Activated B cell treated with CpG ODN at 0.5 μM for 24 hours (primary cell): ENCODE results near the gene PIRT. TPM values are rescaled to one million over a fixed set of nuclear protein-coding genes. Genes with fewer than 3 reads are reported as not detected.

Experiments used
- ATAC-seq: fragments of 200-7000 bp; cut with Tn5 transposase; one replicate; pipeline ENCODE4 v1.10.0; 2021; ENCODE audit warnings: low read depth, mild to moderate bottlenecking, moderate library complexity
- CTCF ChIA-PET: fragments of 350-600 bp; sonication (Branson Sonifier 250); formaldehyde crosslinking; loops from one replicate; lab custom pipeline; 2021; ENCODE audit warnings: antibody characterized with exemption; lab: Charles Lee
- POLR2A ChIA-PET: fragments of 350-600 bp; sonication (Branson Sonifier 250); formaldehyde crosslinking; loops from one replicate; lab custom pipeline; 2021; ENCODE audit warnings: antibody characterized with exemption; lab: Charles Lee
- DNase-seq: peaks from one replicate; pipeline ENCODE4 v3.0.0; 2022
- H3K27ac Mint-ChIP-seq: one replicate; pipeline ENCODE4 v1.8.0; 2020; ENCODE audit warnings: mixed read lengths
- H3K27me3 Mint-ChIP-seq: one replicate; pipeline ENCODE4 v1.8.0; 2021; ENCODE audit warnings: mixed read lengths
- H3K36me3 Mint-ChIP-seq: one replicate; pipeline ENCODE4 v1.8.0; 2021; ENCODE audit warnings: low read depth, mixed read lengths
- H3K4me1 Mint-ChIP-seq: one replicate; pipeline ENCODE4 v1.8.0; 2021; ENCODE audit warnings: mixed read lengths
- H3K4me3 Mint-ChIP-seq: one replicate; pipeline ENCODE4 v1.8.0; 2020; ENCODE audit warnings: mild to moderate bottlenecking, mixed read lengths
- H3K9me3 Mint-ChIP-seq: one replicate; pipeline ENCODE4 v1.8.0; 2020; ENCODE audit warnings: mixed read lengths
- intact Hi-C: fragments of 100-400 bp; cut with micrococcal nuclease; formaldehyde crosslinking; loops from one replicate; pipeline ENCODE4 v1.15.1; 2024
- total RNA-seq: library from RNA; stranded (reverse); gene quantifications from 2 replicates; pipeline ENCODE4 v1.2.3, GENCODE V29; 2022
- TF ChIP-seq, protein P1 (sequence below): fragments of 200-600 bp; IDR thresholded peaks from one replicate; pipeline ENCODE4 v1.8.0; 2022; ENCODE audit warnings: antibody characterized with exemption, mild to moderate bottlenecking

PIRT gene
- total RNA-seq, 1 donor from 2014 or later, result not detected

DNA sequence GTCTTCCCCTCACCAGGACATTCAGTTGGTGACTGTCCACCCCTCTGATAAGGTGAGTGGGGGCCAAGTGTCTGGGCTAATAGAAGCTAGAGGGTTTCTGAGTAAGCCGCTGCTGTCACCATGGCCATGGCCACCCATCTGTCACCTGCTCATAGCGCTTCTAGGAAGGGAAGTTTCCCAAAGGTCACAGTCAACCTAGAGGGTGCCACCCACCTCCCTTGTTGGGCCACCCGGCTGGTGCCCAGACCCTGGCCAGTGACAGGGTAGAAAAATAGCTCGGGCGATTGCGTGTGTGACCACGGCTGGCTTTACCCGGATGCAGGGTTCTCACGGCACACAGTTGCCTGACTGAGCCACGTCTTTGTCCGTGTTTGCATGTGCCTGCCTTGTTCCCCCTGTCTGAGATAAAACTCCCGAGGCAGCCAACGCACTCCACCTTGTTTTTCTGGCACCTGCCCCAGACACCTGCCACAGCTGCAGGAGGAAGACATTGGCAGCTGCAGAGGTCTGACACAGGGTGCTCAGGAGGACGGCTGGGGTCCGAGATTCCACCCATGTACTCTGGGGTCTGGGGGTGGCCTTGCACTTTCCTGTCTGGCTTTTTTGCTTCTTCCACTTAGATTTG lies 809 bp downstream of the PIRT start:
- no peaks in the 10 kb centered on the region for H3K4me1 Mint-ChIP-seq
- ATAC-seq (no peak), DNase-seq (no peak)
- H3K4me3 Mint-ChIP-seq, result no peak overlapping the region
- intact Hi-C loops, result no loop called here
- CTCF ChIA-PET, result interaction anchor here (0.6 kb wide), 2 partner anchors 150 to 177 kb away, joined by 3 to 4 read pairs; no protein-coding TSS in a partner anchor
- no peaks in the 10 kb centered on the region for H3K36me3 Mint-ChIP-seq
- POLR2A ChIA-PET, result no interaction called here
- no peaks in the 10 kb centered on the region for H3K9me3 Mint-ChIP-seq
- TF ChIP-seq, protein P1, sequence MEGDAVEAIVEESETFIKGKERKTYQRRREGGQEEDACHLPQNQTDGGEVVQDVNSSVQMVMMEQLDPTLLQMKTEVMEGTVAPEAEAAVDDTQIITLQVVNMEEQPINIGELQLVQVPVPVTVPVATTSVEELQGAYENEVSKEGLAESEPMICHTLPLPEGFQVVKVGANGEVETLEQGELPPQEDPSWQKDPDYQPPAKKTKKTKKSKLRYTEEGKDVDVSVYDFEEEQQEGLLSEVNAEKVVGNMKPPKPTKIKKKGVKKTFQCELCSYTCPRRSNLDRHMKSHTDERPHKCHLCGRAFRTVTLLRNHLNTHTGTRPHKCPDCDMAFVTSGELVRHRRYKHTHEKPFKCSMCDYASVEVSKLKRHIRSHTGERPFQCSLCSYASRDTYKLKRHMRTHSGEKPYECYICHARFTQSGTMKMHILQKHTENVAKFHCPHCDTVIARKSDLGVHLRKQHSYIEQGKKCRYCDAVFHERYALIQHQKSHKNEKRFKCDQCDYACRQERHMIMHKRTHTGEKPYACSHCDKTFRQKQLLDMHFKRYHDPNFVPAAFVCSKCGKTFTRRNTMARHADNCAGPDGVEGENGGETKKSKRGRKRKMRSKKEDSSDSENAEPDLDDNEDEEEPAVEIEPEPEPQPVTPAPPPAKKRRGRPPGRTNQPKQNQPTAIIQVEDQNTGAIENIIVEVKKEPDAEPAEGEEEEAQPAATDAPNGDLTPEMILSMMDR, result no peak
- no peak overlapping the region for H3K27ac Mint-ChIP-seq
- H3K27me3 Mint-ChIP-seq, result no peaks in the 10 kb centered on the region

DNA sequence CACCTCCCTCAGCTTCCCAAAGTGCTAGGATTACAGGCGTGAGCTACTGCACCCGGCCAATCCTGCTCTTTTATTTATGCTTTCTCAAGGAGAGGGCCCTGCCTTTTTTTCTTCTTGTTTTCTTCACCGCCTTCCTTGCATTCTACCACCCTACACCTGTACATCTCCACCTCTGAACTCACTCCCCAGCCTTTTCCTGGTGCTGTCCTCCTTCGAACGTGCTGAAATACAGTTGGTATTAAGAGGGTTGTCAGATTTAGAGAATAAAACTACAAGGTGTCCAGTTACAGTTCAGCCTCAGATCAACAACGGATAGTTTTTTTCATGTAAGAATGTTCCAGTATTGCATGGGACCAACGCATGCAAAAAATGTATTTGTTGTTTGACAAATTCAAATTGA lies 1.7 kb downstream of the PIRT start:
- intact Hi-C loops, result no loop called here
- Mint-ChIP-seq H3K9me3 (no peaks in the 10 kb centered on the region), H3K27ac (no peak overlapping the region), H3K4me3 (no peak overlapping the region), H3K36me3 (no peaks in the 10 kb centered on the region), H3K4me1 (no peaks in the 10 kb centered on the region), H3K27me3 (peaks cover 4% of the 10 kb centered on the region)
- ChIA-PET POLR2A (no interaction called here), CTCF (interaction anchor here (1.1 kb wide), 1 partner anchor 9 kb away, joined by 5 read pairs; no protein-coding TSS in a partner anchor)
- ATAC-seq (no peak), DNase-seq (no peak)
- TF ChIP-seq, protein P1, result no peak

DNA sequence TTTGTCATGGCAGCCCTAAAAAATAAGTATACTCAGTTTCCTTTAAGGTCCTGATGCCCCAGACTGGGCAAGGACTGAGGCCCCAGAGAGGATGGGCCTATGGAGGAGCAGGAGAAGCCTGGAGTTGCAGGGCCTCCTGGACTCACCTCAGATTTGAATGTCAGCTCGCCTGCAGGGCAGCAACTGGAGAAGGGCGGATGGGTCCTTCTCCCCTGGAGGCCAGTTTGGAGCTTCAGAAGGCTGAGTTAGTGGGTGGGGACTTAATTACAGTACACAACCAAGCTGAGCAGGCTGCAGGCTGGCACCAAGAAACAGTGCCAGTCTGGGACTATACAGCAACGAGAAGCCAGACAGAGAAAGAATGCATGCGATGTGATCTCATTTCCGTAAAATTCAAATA lies 6.2 kb downstream of the PIRT start:
- Mint-ChIP-seq H3K36me3 (no peaks in the 10 kb centered on the region), H3K27me3 (peaks cover 7% of the 10 kb centered on the region), H3K4me1 (no peaks in the 10 kb centered on the region), H3K27ac (no peak overlapping the region), H3K9me3 (no peaks in the 10 kb centered on the region), H3K4me3 (no peak overlapping the region)
- TF ChIP-seq, protein P1, result no peak
- ATAC-seq, result no peak
- CTCF ChIA-PET, result no interaction called here
- DNase-seq, result no peak
- intact Hi-C loops, result no loop called here
- POLR2A ChIA-PET, result no interaction called here

DNA sequence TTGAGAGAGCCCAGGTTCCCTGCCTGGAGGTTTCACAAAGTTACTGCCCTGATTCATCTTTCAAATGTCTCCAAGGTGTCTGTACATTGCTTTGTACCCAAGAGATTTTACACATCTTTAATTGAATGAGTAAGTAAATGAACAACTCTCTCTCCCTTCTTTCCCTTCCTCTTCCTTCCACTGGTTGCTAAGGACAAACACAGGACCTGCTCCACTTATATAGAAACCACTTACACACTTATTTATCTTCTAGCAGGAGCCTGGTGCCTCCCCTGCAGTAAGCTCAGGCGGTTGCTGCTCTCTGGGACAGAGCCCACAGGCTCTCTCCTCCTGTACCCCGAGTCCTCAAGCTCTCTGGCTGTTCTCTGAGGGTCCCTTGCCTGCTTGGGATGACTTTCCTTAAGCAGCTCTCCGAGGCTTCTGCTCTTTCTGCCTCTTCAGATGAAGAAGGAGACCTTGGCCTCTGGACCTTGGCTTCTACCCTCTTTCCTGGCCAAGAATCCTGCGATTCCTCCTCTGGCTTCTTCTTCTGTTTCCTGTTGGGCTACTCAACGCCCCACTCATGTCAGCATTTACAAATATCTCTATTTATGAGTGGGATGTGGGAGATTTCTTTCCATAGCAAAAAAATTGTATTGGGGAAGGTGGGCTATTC lies 9.9 kb downstream of the PIRT start:
- intact Hi-C loops, result no loop called here
- H3K27ac Mint-ChIP-seq, result no peak overlapping the region
- DNase-seq (no peak), ATAC-seq (no peak)
- no peaks in the 10 kb centered on the region for H3K4me1 Mint-ChIP-seq
- POLR2A ChIA-PET, result no interaction called here
- H3K9me3 Mint-ChIP-seq, result no peaks in the 10 kb centered on the region
- TF ChIP-seq, protein P1, result no peak
- H3K27me3 Mint-ChIP-seq, result peaks cover 11% of the 10 kb centered on the region
- CTCF ChIA-PET, result no interaction called here
- H3K4me3 Mint-ChIP-seq, result no peak overlapping the region
- H3K36me3 Mint-ChIP-seq, result no peaks in the 10 kb centered on the region

DNA sequence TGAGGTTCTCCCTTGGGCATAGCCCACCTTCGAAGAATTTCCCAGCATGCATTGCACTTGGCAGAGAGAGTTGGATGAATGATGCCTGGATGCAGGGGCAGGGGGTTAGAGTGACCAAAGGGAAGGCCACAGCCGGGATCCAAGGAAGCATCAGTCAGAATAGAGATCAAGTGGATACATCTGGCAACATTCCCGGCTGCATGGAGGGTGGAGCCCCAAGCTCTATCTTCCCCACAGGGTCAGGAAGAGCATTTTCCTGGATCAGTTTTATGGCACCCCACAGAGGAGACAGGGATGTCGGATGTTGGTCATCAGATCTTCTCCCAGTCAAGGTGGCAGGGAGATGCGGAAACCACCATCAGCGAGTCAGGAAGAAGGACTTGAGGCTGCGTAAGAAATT lies 13.0 kb downstream of the PIRT start:
- no peaks in the 10 kb centered on the region for H3K4me1 Mint-ChIP-seq
- TF ChIP-seq, protein P1, result no peak
- intact Hi-C loops, result no loop called here
- no peak overlapping the region for H3K4me3 Mint-ChIP-seq
- ATAC-seq (no peak), DNase-seq (no peak)
- H3K27ac Mint-ChIP-seq, result no peak overlapping the region
- H3K27me3 Mint-ChIP-seq, result peaks cover 12% of the 10 kb centered on the region
- ChIA-PET CTCF (no interaction called here), POLR2A (no interaction called here)
- H3K9me3 Mint-ChIP-seq, result no peaks in the 10 kb centered on the region
- H3K36me3 Mint-ChIP-seq, result no peaks in the 10 kb centered on the region
